LNCAP (cell line): Measurements from ENCODE around the gene SIX4.

Source experiments
- CTCF ChIP-seq: fragments of 450-650 bp; IDR thresholded peaks from 2 replicates; pipeline ENCODE4 v1.5.1; 2017; ENCODE audit warnings: mild to moderate bottlenecking

Gene SIX4

GRCh38 chr14:60720391-60720790 is 3.8 kb downstream of the SIX4 start:
- TF ChIP-seq CTCF: no peak

- TF ChIP-seq CTCF: no peak
Measured at GRCh38 chr14:60713513-60713912, 10.6 kb downstream of the SIX4 start.

GRCh38 chr14:60710494-60710893 is 13.7 kb downstream of the SIX4 start:
- no peak for TF ChIP-seq CTCF

GRCh38 chr14:60707858-60708257 is 16.3 kb downstream of the SIX4 start:
- TF ChIP-seq CTCF: no peak

GRCh38 chr14:60705100-60705499 is 19.1 kb downstream of the SIX4 start:
- TF ChIP-seq CTCF: no peak

- TF ChIP-seq CTCF: no peak
Measured at GRCh38 chr14:60700598-60700997, 23.6 kb downstream of the SIX4 start.

- no peak for TF ChIP-seq CTCF
Measured at GRCh38 chr14:60695327-60695726, 28.8 kb downstream of the SIX4 start.

- TF ChIP-seq CTCF: no peak
Measured at GRCh38 chr14:60691383-60692113, 32.6 kb downstream of the SIX4 start.
